Progenitor cell of endocrine pancreas (in vitro differentiated cells): ENCODE results near the gene PTPRD. TPM values are rescaled to one million over a fixed set of nuclear protein-coding genes. Genes with fewer than 3 reads are reported as not detected.

Source experiments
- DNase-seq: peaks from one replicate; pipeline ENCODE4 v3.0.0; 2021; ENCODE audit warnings: low spot score; ENCODE audit not compliant: unreplicated experiment
- H3K27ac Mint-ChIP-seq: 2 replicates; pipeline ENCODE4 v1.8.0; 2021; ENCODE audit warnings: mild to moderate bottlenecking, moderate library complexity, mixed read lengths
- H3K27me3 Mint-ChIP-seq: 2 replicates; pipeline ENCODE4 v1.8.0; 2021; ENCODE audit warnings: mixed read lengths
- H3K36me3 Mint-ChIP-seq: 2 replicates; pipeline ENCODE4 v1.8.0; 2022; ENCODE audit warnings: mixed read lengths; ENCODE audit not compliant: insufficient read depth
- H3K4me1 Mint-ChIP-seq: 2 replicates; pipeline ENCODE4 v1.8.0; 2021; ENCODE audit warnings: low read depth, mixed read lengths
- H3K4me3 Mint-ChIP-seq: 2 replicates; pipeline ENCODE4 v1.8.0; 2021; ENCODE audit warnings: low read depth, mild to moderate bottlenecking, moderate library complexity, mixed read lengths
- H3K9me3 Mint-ChIP-seq: 2 replicates; pipeline ENCODE4 v1.8.0; 2021; ENCODE audit warnings: low read depth, mixed read lengths
- total RNA-seq: library from RNA; stranded (reverse); gene quantifications from 2 replicates; pipeline ENCODE4 v1.2.1, GENCODE V29; 2021
- TF ChIP-seq, protein P1 (sequence below): fragments of 200-600 bp; sonication (generic); IDR thresholded peaks from one replicate; pipeline ENCODE4 v1.5.0; 2021; ENCODE audit warnings: antibody characterized with exemption, mild to moderate bottlenecking; ENCODE audit not compliant: unreplicated experiment

The PTPRD gene
- total RNA-seq, 1 donor from 2014 or later, result 124 TPM

DNA sequence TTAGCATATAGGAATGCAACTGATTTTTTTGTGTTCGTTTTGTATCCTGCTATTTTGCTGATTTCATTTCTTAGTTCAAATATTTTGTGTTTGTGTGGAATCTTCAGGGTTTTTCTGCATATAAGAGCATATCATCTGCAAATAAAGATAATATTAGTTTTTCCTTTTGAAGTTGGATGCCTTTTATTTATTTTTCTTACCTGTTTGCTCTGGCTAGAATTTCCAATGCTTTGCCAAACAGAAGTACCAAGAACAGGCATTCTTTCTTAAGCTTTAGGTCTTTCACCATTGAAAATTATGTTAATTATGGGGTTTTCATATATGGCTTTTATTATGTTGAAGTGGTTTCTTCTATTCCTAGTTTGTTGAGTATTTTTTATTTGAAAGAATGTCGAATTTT, 2308.1 kb downstream of the PTPRD start:
- TF ChIP-seq, protein P1, sequence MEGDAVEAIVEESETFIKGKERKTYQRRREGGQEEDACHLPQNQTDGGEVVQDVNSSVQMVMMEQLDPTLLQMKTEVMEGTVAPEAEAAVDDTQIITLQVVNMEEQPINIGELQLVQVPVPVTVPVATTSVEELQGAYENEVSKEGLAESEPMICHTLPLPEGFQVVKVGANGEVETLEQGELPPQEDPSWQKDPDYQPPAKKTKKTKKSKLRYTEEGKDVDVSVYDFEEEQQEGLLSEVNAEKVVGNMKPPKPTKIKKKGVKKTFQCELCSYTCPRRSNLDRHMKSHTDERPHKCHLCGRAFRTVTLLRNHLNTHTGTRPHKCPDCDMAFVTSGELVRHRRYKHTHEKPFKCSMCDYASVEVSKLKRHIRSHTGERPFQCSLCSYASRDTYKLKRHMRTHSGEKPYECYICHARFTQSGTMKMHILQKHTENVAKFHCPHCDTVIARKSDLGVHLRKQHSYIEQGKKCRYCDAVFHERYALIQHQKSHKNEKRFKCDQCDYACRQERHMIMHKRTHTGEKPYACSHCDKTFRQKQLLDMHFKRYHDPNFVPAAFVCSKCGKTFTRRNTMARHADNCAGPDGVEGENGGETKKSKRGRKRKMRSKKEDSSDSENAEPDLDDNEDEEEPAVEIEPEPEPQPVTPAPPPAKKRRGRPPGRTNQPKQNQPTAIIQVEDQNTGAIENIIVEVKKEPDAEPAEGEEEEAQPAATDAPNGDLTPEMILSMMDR, result no peak

DNA sequence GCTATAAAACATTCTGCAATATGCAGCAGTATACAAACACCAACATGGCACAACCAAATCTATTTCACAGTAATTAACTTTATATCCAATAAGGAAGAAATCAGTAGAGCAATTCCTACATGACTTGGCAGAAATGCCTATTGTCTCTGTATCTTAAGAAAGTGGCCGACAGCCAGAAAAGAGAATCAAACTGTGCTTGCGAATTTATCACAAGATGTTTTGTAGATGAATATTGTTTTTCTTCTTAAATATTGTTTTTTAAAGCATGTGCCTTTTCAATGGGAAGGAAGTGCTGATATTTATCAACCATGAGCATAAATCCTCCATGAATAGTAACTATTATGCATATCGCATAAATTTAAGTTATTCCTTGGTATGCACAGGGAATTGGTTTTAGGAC, 2311.5 kb downstream of the PTPRD start:
- no peaks in the 10 kb centered on the region for H3K27me3 Mint-ChIP-seq
- H3K36me3 Mint-ChIP-seq, result no peaks in the 10 kb centered on the region
- DNase-seq, result no peak
- H3K4me3 Mint-ChIP-seq, result no peak overlapping the region
- H3K4me1 Mint-ChIP-seq, result peaks cover 7% of the 10 kb centered on the region
- H3K9me3 Mint-ChIP-seq, result peaks cover 6% of the 10 kb centered on the region
- TF ChIP-seq, protein P1, result no peak
- H3K27ac Mint-ChIP-seq, result no peak overlapping the region

More for the DNA sequence above, 2308.1 kb downstream of the PTPRD start:
- Mint-ChIP-seq H3K27me3 (no peaks in the 10 kb centered on the region), H3K4me3 (no peak overlapping the region), H3K9me3 (peaks cover 14% of the 10 kb centered on the region), H3K4me1 (no peaks in the 10 kb centered on the region), H3K36me3 (peaks cover 3% of the 10 kb centered on the region), H3K27ac (no peak overlapping the region)
- no peak for DNase-seq

DNA sequence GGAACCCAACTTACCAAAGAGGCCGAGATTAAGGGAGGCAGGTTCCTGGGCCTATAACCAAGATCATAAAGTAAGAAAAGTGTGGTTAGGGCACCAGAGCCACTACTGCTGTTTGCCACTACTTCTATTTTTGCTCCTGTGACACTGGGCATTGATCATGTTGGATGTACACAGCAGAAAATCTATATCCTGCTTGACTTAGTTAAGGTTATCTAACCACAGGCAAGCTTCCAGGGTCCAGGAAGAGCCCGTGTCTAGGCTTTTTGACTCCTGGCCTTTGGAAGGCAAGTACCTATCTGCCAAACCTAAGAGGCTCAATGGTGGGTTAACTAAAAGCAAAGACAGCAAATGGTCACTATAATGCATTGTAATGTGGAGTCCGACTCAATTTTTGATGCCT, 2315.8 kb downstream of the PTPRD start:
- no peaks in the 10 kb centered on the region for H3K36me3 Mint-ChIP-seq
- H3K4me1 Mint-ChIP-seq, result peaks cover 7% of the 10 kb centered on the region

DNA sequence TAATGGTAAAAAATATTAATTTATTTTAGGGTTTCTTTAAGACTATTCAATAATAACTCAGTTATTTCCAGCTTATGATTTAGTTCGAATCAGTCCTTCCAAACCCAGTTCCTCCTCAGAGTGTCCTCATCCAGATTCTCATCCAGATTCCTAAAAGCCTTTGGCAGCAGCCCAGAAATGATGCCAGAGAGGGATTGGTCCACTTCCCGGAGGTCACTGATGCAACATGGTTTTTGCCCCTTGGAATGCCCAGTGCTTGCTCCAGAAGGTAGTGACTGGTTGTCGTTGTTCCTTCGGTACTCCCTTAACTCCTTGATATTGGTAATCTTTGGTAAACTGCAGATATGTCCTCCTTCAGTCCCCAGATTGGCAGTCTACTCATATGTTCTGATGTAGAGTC, 2320.1 kb downstream of the PTPRD start:
- Mint-ChIP-seq H3K4me3 (no peak overlapping the region), H3K36me3 (no peaks in the 10 kb centered on the region), H3K27ac (no peak overlapping the region), H3K27me3 (no peaks in the 10 kb centered on the region), H3K4me1 (peaks cover 13% of the 10 kb centered on the region), H3K9me3 (peaks cover 10% of the 10 kb centered on the region)
- TF ChIP-seq, protein P1, result no peak
- no peak for DNase-seq

More for the DNA sequence above, 2315.8 kb downstream of the PTPRD start:
- H3K4me3 Mint-ChIP-seq, result no peak overlapping the region
- H3K27me3 Mint-ChIP-seq, result no peaks in the 10 kb centered on the region
- TF ChIP-seq, protein P1, result no peak
- DNase-seq, result no peak
- no peak overlapping the region for H3K27ac Mint-ChIP-seq
- H3K9me3 Mint-ChIP-seq, result peaks cover 7% of the 10 kb centered on the region

DNA sequence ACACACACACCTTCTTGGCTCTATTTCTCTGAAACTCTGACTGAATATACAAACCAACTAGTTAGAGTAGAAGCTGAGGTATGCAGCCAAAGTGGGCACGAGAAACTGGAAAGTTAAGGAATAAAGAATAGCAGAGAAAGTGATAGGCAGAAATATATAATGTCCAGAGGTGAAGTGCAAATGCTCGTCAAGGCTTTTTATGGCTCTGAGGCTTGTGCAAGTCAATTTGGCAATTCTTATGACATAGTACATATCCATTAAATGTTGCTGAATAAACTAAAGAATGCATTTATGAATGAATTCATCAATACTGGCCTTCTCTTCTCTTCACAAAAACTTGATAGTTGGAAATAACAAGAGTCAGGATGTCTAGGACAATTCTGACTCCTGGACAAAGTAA, 2323.1 kb downstream of the PTPRD start:
- Mint-ChIP-seq H3K36me3 (no peaks in the 10 kb centered on the region), H3K27me3 (no peaks in the 10 kb centered on the region), H3K27ac (no peak overlapping the region), H3K4me1 (peaks cover 12% of the 10 kb centered on the region), H3K4me3 (no peak overlapping the region), H3K9me3 (peaks cover 16% of the 10 kb centered on the region)
- TF ChIP-seq, protein P1, result no peak
- no peak for DNase-seq
